Stimulated activated naive B cell treated with anti-CD40 and anti-IgM and Interleukin-4, amounts not matched to agents 10 μg/mL and 1 μg/mL and 100 μg/mL, for 72 hours (primary cell): Measurements from ENCODE around the gene PCCA.

Experiments
- ATAC-seq, 2 donors: fragments of 150-1000 bp; cut with Tn5 transposase; replicated peaks; 2 replicates each; pipeline ENCODE4 v1.10.0; 2021; ENCODE audit warnings: moderate library complexity in 1 of 2
- DNase-seq: peaks from one replicate; pipeline ENCODE4 v3.0.0; 2021
- H3K27ac Mint-ChIP-seq: one replicate; pipeline ENCODE4 v1.8.0; 2022; ENCODE audit warnings: mild to moderate bottlenecking, mixed read lengths
- H3K27me3 Mint-ChIP-seq, 2 donors: one replicate each; pipeline ENCODE4 v1.8.0; 2022; ENCODE audit warnings: mixed read lengths in 2 of 2
- H3K36me3 Mint-ChIP-seq, 2 donors: one replicate each; pipeline ENCODE4 v1.8.0; 2022; ENCODE audit warnings: mixed read lengths in 2 of 2, mild to moderate bottlenecking in 1 of 2
- H3K4me1 Mint-ChIP-seq, 2 donors: one replicate each; pipeline ENCODE4 v1.8.0; 2022; ENCODE audit warnings: mixed read lengths in 2 of 2, mild to moderate bottlenecking in 1 of 2
- H3K4me3 Mint-ChIP-seq, 2 donors: one replicate each; pipeline ENCODE4 v1.8.0; 2022; ENCODE audit warnings: mild to moderate bottlenecking in 2 of 2, mixed read lengths in 2 of 2, moderate library complexity in 1 of 2
- H3K9me3 Mint-ChIP-seq, 2 donors: one replicate each; pipeline ENCODE4 v1.8.0; 2022; ENCODE audit warnings: mixed read lengths in 2 of 2, mild to moderate bottlenecking in 1 of 2

Gene PCCA

DNA sequence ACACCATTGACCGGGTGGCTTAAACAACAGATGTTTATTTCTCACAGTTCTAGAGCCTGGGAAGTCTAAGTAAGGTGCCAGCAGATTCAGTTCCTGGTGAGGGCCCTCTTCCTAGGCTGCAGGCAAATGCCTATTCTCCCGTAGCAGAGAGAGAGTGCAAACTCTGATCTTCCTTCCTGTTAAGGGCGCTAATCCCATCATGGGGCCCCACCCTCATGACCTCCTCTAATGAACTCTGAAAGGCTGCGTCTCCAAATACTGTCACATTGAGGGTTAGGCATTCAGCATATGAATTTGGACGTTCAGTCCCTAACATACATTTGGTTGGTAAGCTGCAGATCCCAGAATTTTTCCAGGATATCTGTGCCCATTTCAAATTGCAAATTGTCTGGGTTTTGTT is 370.9 kb downstream of the PCCA start:
- H3K9me3 Mint-ChIP-seq = peaks cover 4% of the 10 kb centered on the region in 2 donors
- no peak overlapping the region for H3K27ac Mint-ChIP-seq
- H3K4me3 Mint-ChIP-seq = no peak overlapping the region
- ATAC-seq = no peak
- peaks cover 4 to 19% of the 10 kb centered on the region in 2 donors for H3K36me3 Mint-ChIP-seq
- H3K27me3 Mint-ChIP-seq = no peaks in the 10 kb centered on the region
- DNase-seq = no peak
- no peaks in the 10 kb centered on the region for H3K4me1 Mint-ChIP-seq

- Mint-ChIP-seq H3K9me3 (peaks cover 4% of the 10 kb centered on the region in 2 donors), H3K27ac (no peak overlapping the region), H3K36me3 (peaks cover 4 to 19% of the 10 kb centered on the region in 2 donors), H3K4me1 (no peaks in the 10 kb centered on the region), H3K4me3 (no peak overlapping the region), H3K27me3 (no peaks in the 10 kb centered on the region)
- DNase-seq (no peak), ATAC-seq (no peak)
These were observed 371.4 kb downstream of the PCCA start for GRCh38 chr13:100460266-100460665.

DNA sequence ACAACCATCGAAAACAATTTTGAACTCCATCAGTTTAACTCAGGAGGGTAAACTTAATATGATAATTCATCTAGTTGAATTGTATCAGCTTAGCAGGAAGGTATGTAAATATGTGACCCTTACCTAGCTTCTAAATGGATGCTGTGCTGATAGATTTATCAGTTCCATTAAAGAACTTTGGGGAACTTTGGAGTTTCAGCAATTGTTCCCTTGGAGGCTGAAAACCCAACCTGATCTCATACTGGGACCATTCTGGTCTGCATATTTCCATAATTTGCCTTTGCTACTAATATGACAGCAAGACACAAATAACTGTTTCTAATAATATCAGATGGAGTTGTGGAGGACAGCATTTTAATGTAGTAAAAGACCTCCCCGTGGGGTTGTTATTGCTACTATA is 371.9 kb downstream of the PCCA start:
- peaks cover 4 to 19% of the 10 kb centered on the region in 2 donors for H3K36me3 Mint-ChIP-seq
- no peak overlapping the region for H3K4me3 Mint-ChIP-seq
- ATAC-seq = no peak
- peaks cover 4% of the 10 kb centered on the region in 2 donors for H3K9me3 Mint-ChIP-seq
- H3K27me3 Mint-ChIP-seq = no peaks in the 10 kb centered on the region
- H3K4me1 Mint-ChIP-seq = no peaks in the 10 kb centered on the region
- no peak overlapping the region for H3K27ac Mint-ChIP-seq
- DNase-seq = no peak

DNA sequence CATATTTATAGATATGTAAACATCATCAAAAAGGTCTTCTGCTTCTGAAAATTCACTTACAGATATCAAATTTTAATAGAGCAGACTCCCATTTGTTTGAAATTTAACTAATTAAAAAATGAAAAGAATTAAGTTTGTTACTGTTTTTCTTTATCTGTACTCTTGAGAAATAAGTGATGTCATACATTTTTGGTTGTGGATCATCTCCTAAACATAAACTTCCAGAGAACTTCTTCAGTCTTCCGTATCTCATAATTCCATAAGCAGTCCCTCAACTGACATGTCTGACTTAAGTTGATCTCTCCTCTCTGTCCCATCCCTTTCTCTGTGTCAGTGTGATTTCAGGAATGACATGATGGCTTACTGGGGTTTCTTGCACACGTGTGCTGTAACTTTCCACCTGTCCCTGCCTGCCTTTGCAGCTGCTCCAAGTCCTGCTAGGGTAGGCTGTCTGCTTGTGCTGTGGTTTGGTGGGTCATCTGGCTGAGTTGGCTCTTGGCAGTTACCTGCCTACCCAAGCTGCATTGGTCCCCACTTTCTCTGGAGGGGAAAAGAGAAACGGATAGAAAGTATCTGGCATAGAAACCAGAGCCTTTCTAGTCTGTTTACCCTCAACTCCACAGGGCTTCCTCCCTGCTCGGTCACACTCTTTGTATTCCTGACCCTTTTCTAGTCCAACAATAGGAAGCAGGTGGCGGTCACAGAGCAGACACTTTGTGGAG is 372.6 kb downstream of the PCCA start:
- no peak for ATAC-seq
- Mint-ChIP-seq H3K36me3 (peaks cover 4 to 13% of the 10 kb centered on the region in 2 donors), H3K27ac (no peak overlapping the region), H3K9me3 (peaks cover 4% of the 10 kb centered on the region in 2 donors), H3K27me3 (no peaks in the 10 kb centered on the region), H3K4me3 (no peak overlapping the region), H3K4me1 (no peaks in the 10 kb centered on the region)
- no peak for DNase-seq

- Mint-ChIP-seq H3K36me3 (peaks cover 5 to 11% of the 10 kb centered on the region in 2 donors), H3K27ac (no peak overlapping the region), H3K4me3 (no peak overlapping the region), H3K4me1 (no peaks in the 10 kb centered on the region), H3K9me3 (peaks cover 4% of the 10 kb centered on the region in 2 donors), H3K27me3 (no peaks in the 10 kb centered on the region)
- ATAC-seq = no peak
- DNase-seq = no peak
These were observed 375.1 kb downstream of the PCCA start for GRCh38 chr13:100464006-100464405.

- Mint-ChIP-seq H3K9me3 (no peaks in the 10 kb centered on the region), H3K4me3 (no peak overlapping the region), H3K36me3 (peaks cover 1 to 4% of the 10 kb centered on the region in 2 donors), H3K4me1 (no peaks in the 10 kb centered on the region), H3K27ac (no peak overlapping the region), H3K27me3 (no peaks in the 10 kb centered on the region)
- no peak for ATAC-seq
- no peak for DNase-seq
These were observed 376.7 kb downstream of the PCCA start for GRCh38 chr13:100465558-100465957.

DNA sequence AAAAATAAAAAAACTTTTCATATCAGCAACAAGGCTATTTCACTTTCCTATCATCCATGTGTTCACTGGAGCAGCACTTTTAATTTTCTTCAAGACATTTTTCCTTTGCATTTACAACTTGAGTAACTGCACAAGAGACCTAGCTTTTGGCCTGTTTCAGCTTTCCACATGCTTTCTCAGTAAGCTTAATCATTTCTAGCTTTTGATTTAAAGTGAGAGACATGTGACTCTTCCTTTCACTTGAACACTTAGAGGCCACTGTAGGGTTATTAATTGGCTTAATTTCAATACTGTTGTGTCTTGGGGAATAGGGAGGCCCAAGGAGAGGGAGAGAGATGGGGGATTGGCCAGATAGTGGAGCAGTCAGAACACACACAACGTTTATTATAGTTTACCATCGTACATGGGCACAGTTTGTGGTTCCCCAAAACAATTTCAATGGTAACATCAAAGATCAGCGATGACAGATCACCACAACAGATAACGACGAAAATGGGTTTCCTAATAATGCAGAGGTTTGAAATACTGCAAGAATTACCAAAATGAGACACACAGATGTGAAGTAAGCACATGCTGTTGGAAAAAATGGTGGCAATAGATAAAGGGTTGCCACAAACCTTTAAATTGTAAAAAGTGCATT is 382.1 kb downstream of the PCCA start:
- DNase-seq (no peak), ATAC-seq (no peak)
- no peaks in the 10 kb centered on the region for H3K9me3 Mint-ChIP-seq
- no peak overlapping the region for H3K27ac Mint-ChIP-seq
- H3K27me3 Mint-ChIP-seq = no peaks in the 10 kb centered on the region
- no peak overlapping the region for H3K4me3 Mint-ChIP-seq
- peaks cover 1 to 4% of the 10 kb centered on the region in 2 donors for H3K36me3 Mint-ChIP-seq
- no peaks in the 10 kb centered on the region for H3K4me1 Mint-ChIP-seq

GRCh38 chr13:100473087-100473486 is 384.2 kb downstream of the PCCA start:
- Mint-ChIP-seq H3K4me3 (no peak overlapping the region), H3K27me3 (no peaks in the 10 kb centered on the region), H3K27ac (no peak overlapping the region), H3K9me3 (no peaks in the 10 kb centered on the region), H3K4me1 (no peaks in the 10 kb centered on the region), H3K36me3 (peaks cover 1 to 4% of the 10 kb centered on the region in 2 donors)
- DNase-seq (no peak), ATAC-seq (no peak)

GRCh38 chr13:100473501-100474044 is 384.7 kb downstream of the PCCA start:
- ATAC-seq = no peak
- no peak for DNase-seq
- H3K4me1 Mint-ChIP-seq = no peaks in the 10 kb centered on the region
- no peaks in the 10 kb centered on the region for H3K27me3 Mint-ChIP-seq
- no peak overlapping the region for H3K4me3 Mint-ChIP-seq
- no peaks in the 10 kb centered on the region for H3K9me3 Mint-ChIP-seq
- no peak overlapping the region for H3K27ac Mint-ChIP-seq
- peaks cover 1% of the 10 kb centered on the region in 2 donors for H3K36me3 Mint-ChIP-seq

- ATAC-seq (no peak), DNase-seq (no peak)
- no peaks in the 10 kb centered on the region for H3K27me3 Mint-ChIP-seq
- H3K4me1 Mint-ChIP-seq = no peaks in the 10 kb centered on the region
- no peaks in the 10 kb centered on the region for H3K9me3 Mint-ChIP-seq
- H3K36me3 Mint-ChIP-seq = no peaks in the 10 kb centered on the region
- peak overlapping the region; percentile 9 for H3K27ac Mint-ChIP-seq
- no peak overlapping the region for H3K4me3 Mint-ChIP-seq
These were observed 388.1 kb downstream of the PCCA start for GRCh38 chr13:100476963-100477362.

- Mint-ChIP-seq H3K36me3 (no peaks in the 10 kb centered on the region), H3K27me3 (no peaks in the 10 kb centered on the region), H3K9me3 (no peaks in the 10 kb centered on the region), H3K4me3 (no peak overlapping the region), H3K4me1 (peaks cover 1 to 3% of the 10 kb centered on the region in 2 donors), H3K27ac (no peak overlapping the region)
- no peak for ATAC-seq
- DNase-seq = no peak
These were observed 389.4 kb downstream of the PCCA start for GRCh38 chr13:100478107-100478809.

DNA sequence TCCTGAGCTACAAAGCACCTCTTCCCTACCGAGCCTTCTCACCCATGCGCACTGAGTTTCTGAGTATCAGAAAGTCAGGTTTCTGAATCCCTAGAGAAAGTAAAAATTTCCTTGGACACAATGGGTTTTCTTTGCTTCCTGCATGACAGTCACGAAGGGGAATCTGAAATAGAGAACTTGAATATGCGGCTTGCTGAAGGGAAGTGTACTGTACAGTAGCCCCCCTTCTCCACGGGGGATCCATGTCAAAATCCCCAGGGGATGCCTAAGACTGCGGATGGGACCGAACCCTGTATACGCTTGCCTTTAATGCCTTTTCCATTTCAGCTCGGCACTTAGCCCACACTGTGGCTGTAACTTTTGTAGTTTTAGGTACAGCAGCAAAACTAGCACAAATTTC is 391.8 kb downstream of the PCCA start:
- H3K9me3 Mint-ChIP-seq = no peaks in the 10 kb centered on the region
- DNase-seq (no peak), ATAC-seq (no peak)
- peaks cover 8 to 9% of the 10 kb centered on the region in 2 donors for H3K4me1 Mint-ChIP-seq
- no peak overlapping the region for H3K4me3 Mint-ChIP-seq
- no peaks in the 10 kb centered on the region for H3K36me3 Mint-ChIP-seq
- no peaks in the 10 kb centered on the region for H3K27me3 Mint-ChIP-seq
- H3K27ac Mint-ChIP-seq = no peak overlapping the region

- Mint-ChIP-seq H3K27me3 (no peaks in the 10 kb centered on the region), H3K27ac (no peak overlapping the region), H3K36me3 (no peaks in the 10 kb centered on the region), H3K4me1 (peaks cover 8 to 9% of the 10 kb centered on the region in 2 donors), H3K4me3 (no peak overlapping the region), H3K9me3 (no peaks in the 10 kb centered on the region)
- DNase-seq = no peak
- no peak for ATAC-seq
These were observed 394.2 kb downstream of the PCCA start for GRCh38 chr13:100483139-100483538.

DNA sequence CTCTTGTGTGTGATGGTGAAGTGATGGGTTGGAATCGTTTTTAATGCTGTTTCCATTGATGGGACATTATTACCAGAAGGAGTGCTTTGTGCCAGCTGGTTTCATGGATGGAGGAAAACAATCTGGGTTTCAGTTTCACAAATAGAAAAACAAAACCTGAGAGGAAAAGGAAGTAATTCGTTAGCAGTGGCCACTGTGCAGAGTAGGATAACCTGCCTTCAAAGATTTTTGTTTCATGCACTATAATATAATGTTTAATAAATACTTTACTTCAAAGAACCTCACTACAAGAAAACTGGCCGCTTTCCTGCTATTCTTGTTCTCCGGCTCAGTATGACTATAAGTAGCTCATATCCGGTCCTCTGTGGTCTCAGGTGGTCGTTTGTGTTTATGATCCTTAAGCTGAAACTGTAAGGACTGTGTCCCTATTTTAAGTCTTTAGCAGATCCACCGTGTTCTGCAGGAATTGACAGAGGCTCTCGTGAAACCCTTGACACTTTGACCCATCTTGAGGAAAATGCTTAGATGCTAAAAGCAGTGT is 395.0 kb downstream of the PCCA start:
- peaks cover 8 to 9% of the 10 kb centered on the region in 2 donors for H3K4me1 Mint-ChIP-seq
- H3K36me3 Mint-ChIP-seq = no peaks in the 10 kb centered on the region
- no peak for ATAC-seq
- H3K9me3 Mint-ChIP-seq = no peaks in the 10 kb centered on the region
- no peak overlapping the region for H3K27ac Mint-ChIP-seq
- H3K4me3 Mint-ChIP-seq = no peak overlapping the region
- no peaks in the 10 kb centered on the region for H3K27me3 Mint-ChIP-seq
- DNase-seq = no peak
